Mucosa of descending colon (tissue), 3 donors: ENCODE measurements around the gene RBCK1. TPM values are rescaled to one million over a fixed set of nuclear protein-coding genes. Genes with fewer than 3 reads are reported as not detected.

ENCODE experiments used
- ATAC-seq: fragments of 200-7000 bp; cut with Tn5 transposase; one replicate; pipeline ENCODE4 v1.9.1; 2020; ENCODE audit warnings: mild to moderate bottlenecking, moderate library complexity
- DNase-seq, 3 donors: peaks; one replicate each; pipeline ENCODE4 v3.0.0-alpha.2; 2020
- H3K36me3 ChIP-seq: fragments of 200-600 bp; one replicate; pipeline ENCODE4 v1.8.0; 2021; ENCODE audit warnings: low read depth, mild to moderate bottlenecking
- H3K4me1 ChIP-seq: fragments of 200-600 bp; one replicate; pipeline ENCODE4 v1.8.0; 2021; ENCODE audit warnings: low read depth, mild to moderate bottlenecking
- H3K4me3 ChIP-seq: fragments of 200-600 bp; one replicate; pipeline ENCODE4 v1.8.0; 2021; ENCODE audit warnings: mild to moderate bottlenecking
- H3K9me3 ChIP-seq: fragments of 200-600 bp; one replicate; pipeline ENCODE4 v1.8.0; 2021; ENCODE audit warnings: mild to moderate bottlenecking
- intact Hi-C, 2 donors: fragments of 100-400 bp; cut with DNase I in 1 of 2; cut with micrococcal nuclease in 1 of 2; formaldehyde crosslinking; loops; one replicate each; pipeline versions ENCODE4 v1.11.0 to v1.11.1; 2022; cut with DNase I, micrococcal nuclease
- total RNA-seq, 3 donors: library from RNA; stranded (reverse); fragmentation: NEBNext Ultra II Directional in 2 of 3; extraction: Animal tissue kit (Norgen Biotek cat#: 25700) in 2 of 3; gene quantifications; one replicate each; pipeline versions ENCODE4 v1.2.1 to v1.2.4, GENCODE V29; 2021 to 2023
- TF ChIP-seq, protein P1 (sequence below): fragments of 200-600 bp; IDR thresholded peaks from one replicate; pipeline ENCODE4 v1.8.0; 2022; ENCODE audit warnings: antibody characterized with exemption, mild to moderate bottlenecking
- donor health status: DM: no; HTN: no; CAD: no; lungs with moderate emphysema.
- donor health status: DM: no; HTN: no; CAD: no.
- donor health status: DM: no; HTN: yes; CAD: no.

RBCK1 gene
- total RNA-seq, 3 donors from 2014 or later = 97.5 to 124 (median 117) TPM

DNA sequence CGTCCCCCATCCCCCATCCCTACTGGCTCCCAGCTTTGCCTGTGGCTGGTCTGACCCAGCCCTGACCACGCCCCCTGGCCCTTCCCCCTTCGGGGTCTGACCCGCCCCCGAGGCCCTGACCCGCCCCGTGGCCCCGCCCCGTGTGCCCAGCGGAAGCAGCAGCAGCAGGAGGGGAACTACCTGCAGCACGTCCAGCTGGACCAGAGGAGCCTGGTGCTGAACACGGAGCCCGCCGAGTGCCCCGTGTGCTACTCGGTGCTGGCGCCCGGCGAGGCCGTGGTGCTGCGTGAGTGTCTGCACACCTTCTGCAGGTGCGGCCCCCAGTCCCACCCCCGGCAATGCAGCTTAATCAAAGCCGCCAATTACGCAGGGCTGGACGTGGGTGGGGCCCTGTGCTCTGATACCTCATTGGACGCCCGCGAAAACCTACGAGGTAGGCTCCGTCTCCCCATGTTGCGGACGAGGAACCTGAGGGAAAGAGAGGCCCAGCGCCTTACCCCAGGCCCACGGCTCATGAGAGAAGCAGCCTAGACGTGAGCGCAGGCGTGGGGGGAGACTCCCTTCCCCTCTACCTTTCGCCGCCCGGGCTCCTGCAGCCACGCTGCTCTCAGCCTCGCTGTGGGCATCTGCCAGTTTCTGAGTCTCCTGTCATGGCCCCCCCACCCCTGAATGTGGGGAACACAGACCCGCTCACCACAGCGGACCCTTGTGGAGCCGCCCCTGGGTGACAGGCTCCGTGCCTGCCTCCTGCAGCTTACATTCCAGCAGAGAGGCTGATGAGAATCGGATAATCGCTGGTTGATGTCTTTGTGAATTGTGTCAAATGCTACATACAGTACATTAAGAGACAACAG is 12.8 kb downstream of the RBCK1 start:
- no peaks in the 10 kb centered on the region for H3K9me3 ChIP-seq
- DNase-seq = peak; percentile 86 to 94 (median 90)
- ATAC-seq = peak; percentile 85
- TF ChIP-seq, protein P1, sequence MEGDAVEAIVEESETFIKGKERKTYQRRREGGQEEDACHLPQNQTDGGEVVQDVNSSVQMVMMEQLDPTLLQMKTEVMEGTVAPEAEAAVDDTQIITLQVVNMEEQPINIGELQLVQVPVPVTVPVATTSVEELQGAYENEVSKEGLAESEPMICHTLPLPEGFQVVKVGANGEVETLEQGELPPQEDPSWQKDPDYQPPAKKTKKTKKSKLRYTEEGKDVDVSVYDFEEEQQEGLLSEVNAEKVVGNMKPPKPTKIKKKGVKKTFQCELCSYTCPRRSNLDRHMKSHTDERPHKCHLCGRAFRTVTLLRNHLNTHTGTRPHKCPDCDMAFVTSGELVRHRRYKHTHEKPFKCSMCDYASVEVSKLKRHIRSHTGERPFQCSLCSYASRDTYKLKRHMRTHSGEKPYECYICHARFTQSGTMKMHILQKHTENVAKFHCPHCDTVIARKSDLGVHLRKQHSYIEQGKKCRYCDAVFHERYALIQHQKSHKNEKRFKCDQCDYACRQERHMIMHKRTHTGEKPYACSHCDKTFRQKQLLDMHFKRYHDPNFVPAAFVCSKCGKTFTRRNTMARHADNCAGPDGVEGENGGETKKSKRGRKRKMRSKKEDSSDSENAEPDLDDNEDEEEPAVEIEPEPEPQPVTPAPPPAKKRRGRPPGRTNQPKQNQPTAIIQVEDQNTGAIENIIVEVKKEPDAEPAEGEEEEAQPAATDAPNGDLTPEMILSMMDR = no peak
- no peak overlapping the region for H3K4me3 ChIP-seq
- no peaks in the 10 kb centered on the region for H3K36me3 ChIP-seq
- intact Hi-C loops = no loop called here
- H3K4me1 ChIP-seq = peaks cover 3% of the 10 kb centered on the region

- Histone ChIP-seq H3K9me3 (no peaks in the 10 kb centered on the region), H3K4me3 (no peak overlapping the region), H3K4me1 (peaks cover 3% of the 10 kb centered on the region), H3K36me3 (no peaks in the 10 kb centered on the region)
- TF ChIP-seq, protein P1 = no peak
- DNase-seq (no peak), ATAC-seq (no peak)
- intact Hi-C loops = no loop called here
Measured at GRCh38 chr20:421685-422250, 13.7 kb downstream of the RBCK1 start.

GRCh38 chr20:426566-426965 is 18.5 kb downstream of the RBCK1 start:
- DNase-seq = no peak
- Histone ChIP-seq H3K36me3 (no peaks in the 10 kb centered on the region), H3K4me1 (no peaks in the 10 kb centered on the region), H3K4me3 (no peak overlapping the region), H3K9me3 (no peaks in the 10 kb centered on the region)
- TF ChIP-seq, protein P1 = no peak
- ATAC-seq = no peak
- intact Hi-C loops = no loop called here

GRCh38 chr20:427401-427800 is 19.3 kb downstream of the RBCK1 start:
- Histone ChIP-seq H3K4me1 (no peaks in the 10 kb centered on the region), H3K9me3 (no peaks in the 10 kb centered on the region), H3K36me3 (no peaks in the 10 kb centered on the region), H3K4me3 (no peak overlapping the region)
- intact Hi-C loops = no loop called here
- ATAC-seq = no peak
- no peak for DNase-seq
- TF ChIP-seq, protein P1 = no peak

- no peaks in the 10 kb centered on the region for H3K36me3 ChIP-seq
Measured at GRCh38 chr20:427849-428657, 20.0 kb downstream of the RBCK1 start.

More at GRCh38 chr20:427849-428657, 20.0 kb downstream of the RBCK1 start:
- intact Hi-C loops = no loop called here
- Histone ChIP-seq H3K4me1 (no peaks in the 10 kb centered on the region), H3K4me3 (no peak overlapping the region), H3K9me3 (no peaks in the 10 kb centered on the region)
- ATAC-seq = no peak
- TF ChIP-seq, protein P1 = no peak
- no peak for DNase-seq
